HCT116 (cell line): Measurements from ENCODE around the gene PCDH9. TPM values are rescaled to one million over a fixed set of nuclear protein-coding genes. Genes with fewer than 3 reads are reported as not detected.

Source experiments
- ATAC-seq: fragments of 200-7000 bp; cut with Tn5 transposase; 2 replicates; pipeline ENCODE4 v1.9.1; 2020; ENCODE audit warnings: mild to moderate bottlenecking, moderate library complexity
- BruUV-seq: library from RNA; stranded (reverse); fragments of 400-500 nt; replicated peaks from 2 replicates; lab custom pipeline; 2021; lab: Mats Ljungman, UMichigan
- CTCF ChIA-PET: fragments of 300-600 bp; sonication (Branson Sonifier 250); formaldehyde crosslinking; loops from one replicate; lab custom pipeline; 2021; ENCODE audit warnings: antibody characterized with exemption; lab: Charles Lee
- POLR2A ChIA-PET: fragments of 300-600, 350-600 bp; sonication (Branson Sonifier 250); formaldehyde crosslinking; loops from one replicate; lab custom pipeline; 2021; ENCODE audit warnings: antibody characterized with exemption; lab: Charles Lee
- RAD21 ChIA-PET, 2 experiments: fragments of 300-600 bp; sonication (Branson Sonifier 250); formaldehyde crosslinking; loops; one replicate each; lab custom pipeline; 2023; ENCODE audit warnings: low total read pairs in 2 of 2; ENCODE audit not compliant: uncharacterized antibody in 2 of 2, unreplicated experiment in 2 of 2, low non-redundant PET in 1 of 2; lab: Charles Lee
- DNase-seq: peaks from one replicate; pipeline ENCODE4 v3.0.0-alpha.2; 2010; ENCODE audit warnings: low read depth, low spot score
- H2AFZ ChIP-seq: fragments of 200-600 bp; shearing (Covaris generic), sonication (generic); 2 replicates; pipeline ENCODE4 v1.6.1; 2017; ENCODE audit warnings: low read depth, mixed run types, mixed read lengths, antibody characterized with exemption, low read length; ENCODE audit not compliant: poor library complexity, severe bottlenecking
- H3K27ac ChIP-seq: 2 replicates; pipeline ENCODE4 v1.5.1; 2012; ENCODE audit warnings: low read depth, low read length
- H3K27me3 ChIP-seq: fragments of 200-600 bp; sonication (generic); 2 replicates; pipeline ENCODE4 v1.6.1; 2016; ENCODE audit warnings: mixed run types, low read length, mixed read lengths; ENCODE audit not compliant: insufficient read depth
- H3K36me3 ChIP-seq, 2 experiments: fragments of 200-500 bp in 1 of 2; fragments of 200-600 bp in 1 of 2; sonication (Bioruptor generic) in 1 of 2; sonication (generic) in 1 of 2; 2 replicates each; pipeline versions ENCODE4 v1.5.1 to v1.6.1; 2014 to 2016; ENCODE audit warnings: low read length in 2 of 2, inconsistent platforms in 1 of 2, mixed read lengths in 1 of 2, mixed run types in 1 of 2; ENCODE audit not compliant: insufficient read depth in 2 of 2, control insufficient read depth in 1 of 2
- H3K4me1 ChIP-seq, 2 experiments: fragments of 200-600 bp in 1 of 2; sonication (generic) in 1 of 2; 2 replicates each; pipeline versions ENCODE4 v1.5.1 to v1.6.1; 2012 to 2017; ENCODE audit warnings: low read length in 2 of 2, inconsistent platforms in 1 of 2, mild to moderate bottlenecking in 1 of 2, mixed read lengths in 1 of 2, mixed run types in 1 of 2, moderate library complexity in 1 of 2; ENCODE audit not compliant: insufficient read depth in 2 of 2, control insufficient read depth in 1 of 2
- H3K4me2 ChIP-seq: fragments of 200-600 bp; sonication (generic); 2 replicates; pipeline ENCODE4 v1.6.1; 2017; ENCODE audit warnings: mixed run types, low read length, mixed read lengths
- H3K4me3 ChIP-seq, 2 experiments: fragments of 200-600 bp in 1 of 2; sonication (generic) in 1 of 2; replicated peaks in 1 of 2; 2 replicates each; pipeline ENCODE4 v1.5.1; 2011 to 2016; ENCODE audit warnings: low read length in 2 of 2, control low read depth in 1 of 2, low read depth in 1 of 2, mild to moderate bottlenecking in 1 of 2, mixed read lengths in 1 of 2, mixed run types in 1 of 2
- H3K79me2 ChIP-seq: fragments of 200-600 bp; sonication (generic); 2 replicates; pipeline ENCODE4 v1.6.1; 2017; ENCODE audit warnings: mild to moderate bottlenecking, mixed run types, low read length, moderate library complexity, mixed read lengths; ENCODE audit not compliant: insufficient read depth
- H3K9ac ChIP-seq: fragments of 200-600 bp; sonication (generic); 2 replicates; pipeline ENCODE4 v1.6.1; 2016; ENCODE audit warnings: low read length, mixed read lengths
- H3K9me2 ChIP-seq: fragments of 200-600 bp; sonication (generic), shearing (Covaris generic); 2 replicates; pipeline ENCODE4 v1.6.1; 2017; ENCODE audit warnings: mixed run types, mild to moderate bottlenecking, moderate library complexity; ENCODE audit not compliant: insufficient read depth
- H3K9me3 ChIP-seq, 2 experiments: fragments of 200-500 bp in 1 of 2; fragments of 200-600 bp in 1 of 2; sonication (Bioruptor generic) in 1 of 2; sonication (generic) in 1 of 2; 2 replicates each; pipeline ENCODE4 v1.6.1; 2014 to 2017; ENCODE audit warnings: low read length in 2 of 2, mixed read lengths in 2 of 2, inconsistent platforms in 1 of 2, low read depth in 1 of 2, mild to moderate bottlenecking in 1 of 2, mixed run types in 1 of 2, moderate library complexity in 1 of 2; ENCODE audit not compliant: control insufficient read depth in 1 of 2, insufficient read depth in 1 of 2
- H4K20me1 ChIP-seq: fragments of 200-600 bp; sonication (generic), shearing (Covaris generic); 2 replicates; pipeline ENCODE4 v1.6.1; 2017; ENCODE audit warnings: mixed run types, mild to moderate bottlenecking, moderate library complexity; ENCODE audit not compliant: insufficient read depth
- ATF3 ChIP-seq: IDR thresholded peaks from 2 replicates; pipeline ENCODE4 v1.6.1; 2012
- CEBPB ChIP-seq: IDR thresholded peaks from 2 replicates; pipeline ENCODE4 v1.6.1; 2012; ENCODE audit warnings: low read depth
- CTCF ChIP-seq, 3 experiments: fragments of 200-600 bp in 1 of 3; sonication (generic) in 1 of 3; IDR thresholded peaks in 2 of 3; conservative IDR thresholded peaks in 1 of 3; 2 replicates each; pipeline ENCODE4 v1.5.1; 2012 to 2017; ENCODE audit warnings: low read depth in 2 of 3, low read length in 2 of 3, antibody characterized with exemption in 1 of 3, borderline replicate concordance in 1 of 3, control low read depth in 1 of 3, mild to moderate bottlenecking in 1 of 3, mixed read lengths in 1 of 3, mixed run types in 1 of 3, moderate library complexity in 1 of 3; ENCODE audit not compliant: insufficient read depth in 1 of 3
- EGR1 ChIP-seq: IDR thresholded peaks from 2 replicates; pipeline ENCODE4 v1.6.1; 2012; ENCODE audit warnings: low read depth
- EZH2 ChIP-seq: fragments of 200-600 bp; sonication (generic); IDR thresholded peaks from 2 replicates; pipeline ENCODE4 v1.6.1; 2017; ENCODE audit warnings: antibody characterized with exemption, mixed run types
- EZH2phosphoT487 ChIP-seq: fragments of 200-600 bp; IDR thresholded peaks from 2 replicates; pipeline ENCODE4 v1.6.1; 2018; ENCODE audit warnings: antibody characterized with exemption, borderline replicate concordance
- POLR2A ChIP-seq: IDR thresholded peaks from 2 replicates; pipeline ENCODE4 v1.7.0; 2011; ENCODE audit warnings: borderline replicate concordance; ENCODE audit not compliant: insufficient read depth, insufficient read length; ENCODE audit errors: extremely low read depth
- POLR2AphosphoS5 ChIP-seq: IDR thresholded peaks from 2 replicates; pipeline ENCODE4 v1.6.1; 2011; ENCODE audit warnings: mild to moderate bottlenecking, low read depth, low read length, moderate library complexity
- RAD21 ChIP-seq: IDR thresholded peaks from 2 replicates; pipeline ENCODE4 v1.6.1; 2012; ENCODE audit warnings: low read depth, mild to moderate bottlenecking
- REST ChIP-seq: IDR thresholded peaks from 2 replicates; pipeline ENCODE4 v1.6.1; 2012; ENCODE audit warnings: low read depth
- SIN3A ChIP-seq: IDR thresholded peaks from 2 replicates; pipeline ENCODE4 v1.6.1; 2012; ENCODE audit warnings: low read depth
- SP1 ChIP-seq: IDR thresholded peaks from 2 replicates; pipeline ENCODE4 v1.6.1; 2012; ENCODE audit warnings: low read depth
- SRF ChIP-seq: IDR thresholded peaks from 2 replicates; pipeline ENCODE4 v1.6.1; 2012; ENCODE audit warnings: low read depth
- TCF7L2 ChIP-seq: IDR thresholded peaks from 2 replicates; pipeline ENCODE4 v1.7.0; 2011; ENCODE audit warnings: borderline replicate concordance, inconsistent platforms; ENCODE audit not compliant: insufficient read depth, insufficient read length; ENCODE audit errors: extremely low read depth
- YY1 ChIP-seq: IDR thresholded peaks from 2 replicates; pipeline ENCODE4 v1.6.1; 2011; ENCODE audit warnings: low read length, low read depth, moderate library complexity, mild to moderate bottlenecking; ENCODE audit not compliant: insufficient replicate concordance; ENCODE audit errors: extremely low read depth
- ZBTB33 ChIP-seq: IDR thresholded peaks from 2 replicates; pipeline ENCODE4 v1.6.1; 2011; ENCODE audit warnings: mild to moderate bottlenecking, low read length, moderate library complexity; ENCODE audit not compliant: insufficient replicate concordance; ENCODE audit errors: extremely low read depth
- ZNF274 ChIP-seq: fragments of 200-500 bp; sonication (Bioruptor generic); IDR thresholded peaks from 2 replicates; pipeline ENCODE4 v1.6.1; 2014; ENCODE audit warnings: mild to moderate bottlenecking, low read depth, low read length, inconsistent platforms
- intact Hi-C: fragments of 100-400 bp; cut with micrococcal nuclease; formaldehyde crosslinking; loops from 2 replicates; pipeline ENCODE4 v1.10.0; 2022
- total RNA-seq: library from RNA; stranded (reverse); gene quantifications from one replicate; pipeline ENCODE4 v1.2.1, GENCODE V29; 2021; ENCODE audit not compliant: unreplicated experiment

The PCDH9 gene
- total RNA-seq, 1 experiment from 2014 or later: 0.02 TPM

GRCh38 chr13:66414066-66414800, 815.9 kb downstream of the PCDH9 start (continued):
- TF ChIP-seq REST (no peak), ATF3 (no peak), ZNF274 (no peak), SP1 (no peak), POLR2AphosphoS5 (no peak)

- Histone ChIP-seq H4K20me1 (no peaks in the 10 kb centered on the region), H3K4me1 (no peaks in the 10 kb centered on the region), H3K9me2 (no peaks in the 10 kb centered on the region), H3K36me3 (no peaks in the 10 kb centered on the region), H3K79me2 (no peaks in the 10 kb centered on the region), H3K27me3 (no peaks in the 10 kb centered on the region), H3K4me2 (no peak overlapping the region), H3K27ac (no peak overlapping the region), H3K9ac (no peak overlapping the region), H2AFZ (no peak overlapping the region), H3K4me3 (no peak overlapping the region), H3K9me3 (no peaks in the 10 kb centered on the region)
- intact Hi-C loops: no loop called here
- ChIA-PET POLR2A (no interaction called here), CTCF (no interaction called here), RAD21 (no interaction called here)
- no TSS peak for BruUV-seq
- no peak for DNase-seq
- no peak for ATAC-seq
- TF ChIP-seq POLR2AphosphoS5: no peak
- TF ChIP-seq EGR1: no peak
- no peak for TF ChIP-seq SP1
- no peak for TF ChIP-seq SRF
- TF ChIP-seq ZBTB33: no peak
- no peak for TF ChIP-seq YY1
- no peak for TF ChIP-seq SIN3A
- no peak for TF ChIP-seq TCF7L2
- no peak for TF ChIP-seq ZNF274
- TF ChIP-seq EZH2: no peak
- no peak for TF ChIP-seq CTCF (IDR thresholded peaks at IDR 0.05 in 2 of 3, conservative IDR thresholded peaks at IDR 0.05 in 1 of 3; ENCODE audit: borderline replicate concordance in 1 of 3, insufficient read depth in 1 of 3, low read depth in 2 of 3, low read length in 2 of 3)
- no peak for TF ChIP-seq POLR2A
- TF ChIP-seq RAD21: no peak
- TF ChIP-seq EZH2phosphoT487: no peak
- no peak for TF ChIP-seq CEBPB
These were observed 819.8 kb downstream of the PCDH9 start for GRCh38 chr13:66410314-66410713.
